ENCODE results near the gene ABHD12. TPM values are rescaled to one million over a fixed set of nuclear protein-coding genes. Genes with fewer than 3 reads are reported as not detected.

Gene ABHD12
- total RNA-seq, 1 donor from 2014 or later, result 39.0 TPM

- no peak for DNase-seq
These were observed 9.6 kb downstream of the ABHD12 start for GRCh38 chr20:25380945-25381614.

- no peak for DNase-seq
These were observed 11.5 kb downstream of the ABHD12 start for GRCh38 chr20:25378884-25379733.

DNA sequence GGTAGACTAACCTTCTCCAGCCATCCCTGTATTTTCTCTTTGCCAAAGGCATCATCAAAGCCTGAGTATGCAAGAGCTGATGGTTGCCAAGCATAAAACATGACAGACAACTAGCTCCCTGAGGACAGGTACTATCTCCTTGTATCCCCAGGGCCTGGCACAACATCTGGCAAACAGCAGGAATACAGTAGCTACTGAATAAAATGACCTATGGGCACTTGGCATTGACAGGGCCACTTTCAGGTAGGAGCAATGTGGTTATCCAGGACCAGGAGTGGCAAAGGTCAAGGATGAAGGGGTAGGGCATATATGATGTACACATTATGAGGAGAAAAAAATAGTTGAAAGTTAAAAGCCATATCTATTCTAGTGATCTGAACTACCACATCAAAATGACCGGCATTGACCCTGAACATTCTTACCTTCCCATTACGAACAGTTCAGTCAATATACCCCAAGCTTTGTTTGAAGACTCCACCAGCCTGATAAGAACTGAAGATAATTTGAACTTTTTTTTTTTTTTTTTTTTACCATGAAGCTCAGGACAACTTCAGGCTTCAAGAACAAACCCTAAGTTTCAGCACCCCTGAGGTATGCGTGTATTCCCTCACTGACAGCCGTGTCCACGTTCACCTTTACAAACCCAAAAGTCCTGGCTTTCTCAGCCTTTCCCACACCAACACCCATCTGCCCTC lies 12.3 kb downstream of the ABHD12 start:
- DNase-seq, result no peak

GRCh38 chr20:25376886-25377285 lies 13.7 kb downstream of the ABHD12 start:
- DNase-seq, result no peak

DNA sequence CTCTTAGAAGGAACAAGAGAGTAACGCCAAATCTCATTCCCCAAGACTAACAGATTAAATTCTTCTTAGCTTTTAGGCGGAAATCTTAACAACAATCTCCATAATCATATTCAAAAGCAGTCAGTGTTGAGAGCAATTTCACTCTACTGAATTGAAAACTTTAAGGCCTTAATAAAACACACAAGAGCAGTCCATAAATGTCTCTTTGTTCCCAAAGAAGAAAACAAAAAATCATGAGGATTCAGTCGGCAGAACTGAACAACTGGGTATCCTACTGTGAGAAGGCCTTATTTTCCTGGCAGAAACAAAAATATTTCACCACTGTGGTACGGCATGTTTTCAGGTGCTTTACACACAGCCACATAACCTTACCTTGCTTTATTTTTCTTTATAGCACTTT lies 14.4 kb downstream of the ABHD12 start:
- DNase-seq, result no peak

GRCh38 chr20:25374842-25375241 lies 15.8 kb downstream of the ABHD12 start:
- DNase-seq, result no peak

DNA sequence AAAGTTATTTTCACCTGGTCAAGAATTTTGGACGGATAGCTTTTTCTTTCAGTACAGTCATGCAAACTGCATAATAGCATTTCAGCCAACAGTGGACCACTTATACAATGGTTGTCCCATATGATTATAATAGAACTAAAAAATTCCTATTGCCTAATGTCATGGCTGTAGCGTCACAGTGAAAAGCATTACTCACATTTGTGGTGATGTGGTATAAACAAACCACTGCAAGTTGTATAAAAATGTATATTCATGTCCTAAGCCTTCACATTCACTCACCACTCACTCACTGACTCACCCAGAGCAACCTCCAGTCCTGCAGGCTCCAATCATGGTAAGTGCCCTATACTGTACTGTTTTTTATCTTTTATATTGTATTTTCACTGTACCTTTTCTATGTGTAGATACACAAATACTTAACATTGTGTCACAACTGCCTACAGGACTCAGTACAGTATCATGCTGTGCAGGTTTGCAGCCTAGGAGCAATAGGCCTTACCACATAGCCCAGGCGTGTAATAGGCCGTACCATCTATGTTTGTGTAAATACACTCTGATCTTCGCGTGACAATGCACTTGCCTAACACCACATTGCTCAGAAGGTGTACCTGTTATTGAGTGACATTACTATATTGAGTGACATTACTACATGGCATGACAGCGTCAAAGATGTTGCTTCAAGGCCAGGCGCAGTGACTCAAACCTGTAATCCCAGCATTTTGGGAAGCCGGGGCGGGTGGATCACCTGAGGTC lies 17.9 kb downstream of the ABHD12 start:
- DNase-seq, result no peak

- DNase-seq, result no peak
These were observed 20.7 kb downstream of the ABHD12 start for GRCh38 chr20:25369971-25370370.

- no peak for DNase-seq
These were observed 21.1 kb downstream of the ABHD12 start for GRCh38 chr20:25369529-25369928.

- DNase-seq, result no peak
These were observed 21.7 kb downstream of the ABHD12 start for GRCh38 chr20:25368976-25369375.

DNA sequence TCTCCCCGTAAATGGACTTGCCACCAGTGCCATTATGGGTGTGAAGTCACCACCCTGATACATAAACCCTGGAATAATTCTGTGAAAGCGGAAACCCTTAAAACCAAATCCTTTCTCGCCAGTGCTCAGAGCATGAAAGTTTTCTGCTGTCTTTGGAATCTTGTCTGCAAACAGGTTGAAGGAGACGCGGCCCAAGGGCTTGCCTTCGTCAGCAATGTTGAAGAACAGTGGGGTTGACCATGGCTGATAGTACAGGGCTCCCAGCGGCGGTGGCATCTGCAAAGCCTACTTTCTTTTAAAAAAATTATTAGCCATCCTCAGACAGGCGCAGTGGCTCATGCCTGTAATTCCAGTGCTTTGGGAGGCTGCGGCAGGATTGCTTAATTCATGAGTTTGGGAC lies 22.1 kb downstream of the ABHD12 start:
- DNase-seq, result no peak

- no peak for DNase-seq
These were observed 25.5 kb downstream of the ABHD12 start for GRCh38 chr20:25364879-25365699.

DNA sequence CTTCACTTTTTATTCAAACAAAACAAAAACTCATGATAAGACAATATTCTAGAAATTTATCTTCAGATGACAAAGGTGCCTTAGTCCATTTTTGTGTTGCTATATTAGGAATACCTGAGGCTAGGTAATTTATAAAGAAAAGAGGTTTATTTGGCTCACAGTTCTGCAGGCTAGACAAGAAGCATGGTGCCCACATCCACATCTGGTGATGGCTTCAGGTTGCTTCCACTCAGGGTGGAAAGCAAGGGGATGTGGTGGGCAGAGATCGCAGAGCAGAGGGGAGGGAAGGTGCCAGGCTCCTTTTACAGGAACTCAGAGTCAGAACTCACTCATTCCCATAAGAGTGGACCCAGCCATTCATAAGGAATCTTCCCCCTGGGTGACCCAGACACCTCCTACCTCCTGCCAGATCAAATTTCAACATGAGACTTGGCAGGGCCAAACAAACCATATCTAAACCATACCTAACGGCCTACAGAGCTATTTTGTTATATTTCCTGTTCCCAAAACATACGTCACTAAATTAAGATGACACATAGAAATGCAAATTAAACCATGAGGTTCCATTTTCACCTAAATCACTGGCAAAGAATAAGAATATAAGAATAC lies 26.4 kb downstream of the ABHD12 start:
- no peak for DNase-seq

DNA sequence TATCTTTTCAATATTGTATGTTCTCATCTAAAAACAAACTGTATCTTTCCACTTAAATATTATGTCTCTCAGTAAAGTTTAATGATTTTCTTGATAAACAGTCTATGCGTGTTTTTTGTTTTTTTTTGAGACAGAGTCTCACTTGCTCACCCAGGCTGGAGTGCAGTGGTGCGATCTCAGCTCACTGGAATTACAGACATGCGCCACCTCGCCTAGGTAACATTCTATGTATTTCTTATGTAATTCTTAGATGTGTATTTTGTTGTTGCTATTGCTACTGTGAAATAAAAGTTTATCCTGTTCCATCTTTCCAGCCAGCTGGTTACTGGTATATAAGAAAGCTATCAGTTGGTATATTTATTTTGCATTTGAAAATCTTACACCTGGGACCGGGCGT lies 29.4 kb downstream of the ABHD12 start:
- no peak for DNase-seq

- no peak for DNase-seq
These were observed 29.9 kb downstream of the ABHD12 start for GRCh38 chr20:25360631-25361286.

GRCh38 chr20:25356271-25356933 lies 34.2 kb downstream of the ABHD12 start:
- no peak for DNase-seq

- DNase-seq, result no peak
These were observed 34.8 kb downstream of the ABHD12 start for GRCh38 chr20:25355866-25356265.

GRCh38 chr20:25355011-25355595 lies 35.5 kb downstream of the ABHD12 start:
- no peak for DNase-seq

Measured in occipital lobe (tissue), 2 donors.